WTC11 (cell line): ENCODE results near the gene UNKL. TPM values are rescaled to one million over a fixed set of nuclear protein-coding genes. Genes with fewer than 3 reads are reported as not detected.
"Not testable (repeated sequence)": the region's sequence is repeated elsewhere in the genome, so short reads cannot be mapped to it uniquely, and the experiment has no call there.

Experiments
- ATAC-seq: fragments of 200-7000 bp; cut with Tn5 transposase; 2 replicates; pipeline ENCODE4 v1.10.0; 2021; ENCODE audit warnings: mild to moderate bottlenecking, moderate library complexity
- CTCF ChIA-PET: fragments of 300-600 bp; sonication (Branson Sonifier 250); formaldehyde crosslinking; loops from one replicate; lab custom pipeline; 2021; ENCODE audit warnings: antibody characterized with exemption; lab: Charles Lee
- POLR2A ChIA-PET: fragments of 350-600 bp; sonication (Branson Sonifier 250); formaldehyde crosslinking; loops from one replicate; lab custom pipeline; 2021; ENCODE audit warnings: antibody characterized with exemption; lab: Charles Lee
- DNase-seq: peaks from one replicate; pipeline ENCODE4 v3.0.0; 2021; ENCODE audit warnings: low spot score
- H3K27ac Mint-ChIP-seq: 2 replicates; pipeline ENCODE4 v1.8.0; 2021; ENCODE audit warnings: mixed read lengths
- H3K27me3 Mint-ChIP-seq: 2 replicates; pipeline ENCODE4 v1.8.0; 2021; ENCODE audit warnings: low read depth, mild to moderate bottlenecking, moderate library complexity, mixed read lengths
- H3K36me3 Mint-ChIP-seq: 2 replicates; pipeline ENCODE4 v1.8.0; 2021; ENCODE audit warnings: mixed read lengths
- H3K4me1 Mint-ChIP-seq: 2 replicates; pipeline ENCODE4 v1.8.0; 2022; ENCODE audit warnings: mixed read lengths
- H3K4me3 Mint-ChIP-seq: 2 replicates; pipeline ENCODE4 v1.8.0; 2021; ENCODE audit warnings: mild to moderate bottlenecking, moderate library complexity, mixed read lengths
- H3K9me3 Mint-ChIP-seq: 2 replicates; pipeline ENCODE4 v1.8.0; 2021; ENCODE audit warnings: mixed read lengths
- CREM ChIP-seq: sonication (generic); formaldehyde crosslinking; IDR thresholded peaks from 2 replicates; pipeline ENCODE4 v1.8.1; 2022; ENCODE audit warnings: mild to moderate bottlenecking, missing genetic modification reagents, moderate library complexity
- E2F1 ChIP-seq: sonication (generic); formaldehyde crosslinking; IDR thresholded peaks from 2 replicates; pipeline ENCODE4 v1.8.0; 2022; ENCODE audit warnings: mild to moderate bottlenecking, missing genetic modification reagents
- E2F5 ChIP-seq: sonication (generic); formaldehyde crosslinking; IDR thresholded peaks from 2 replicates; pipeline ENCODE4 v1.8.1; 2022; ENCODE audit warnings: mild to moderate bottlenecking, moderate library complexity, missing genetic modification reagents
- EMX1 ChIP-seq: fragments of 250-450 bp; sonication (Bioruptor Pico); IDR thresholded peaks from 2 replicates; pipeline ENCODE4 v1.8.0; 2021; ENCODE audit warnings: mild to moderate bottlenecking
- FOXP1 ChIP-seq: sonication (generic); formaldehyde crosslinking; IDR thresholded peaks from 2 replicates; pipeline ENCODE4 v1.8.0; 2022; ENCODE audit warnings: missing genetic modification reagents, mild to moderate bottlenecking, moderate library complexity, borderline replicate concordance
- SP1 ChIP-seq: sonication (generic); formaldehyde crosslinking; conservative IDR thresholded peaks from 2 replicates; pipeline ENCODE4 v1.8.1; 2022; ENCODE audit warnings: missing genetic modification reagents
- ZBTB21 ChIP-seq: sonication (generic); formaldehyde crosslinking; IDR thresholded peaks from 2 replicates; pipeline ENCODE4 v1.8.1; 2023; ENCODE audit warnings: mild to moderate bottlenecking, missing genetic modification reagents, borderline replicate concordance
- ZNF263 ChIP-seq: sonication (generic); formaldehyde crosslinking; IDR thresholded peaks from 2 replicates; pipeline ENCODE4 v1.8.1; 2022; ENCODE audit warnings: low read depth, mild to moderate bottlenecking, moderate library complexity, missing genetic modification reagents
- ZNF423 ChIP-seq: fragments of 250-450 bp; sonication (Bioruptor Pico); IDR thresholded peaks from 2 replicates; pipeline ENCODE4 v2.1.2; 2022; ENCODE audit warnings: mild to moderate bottlenecking, moderate library complexity
- total RNA-seq: library from RNA; stranded (reverse); gene quantifications from 3 replicates; pipeline ENCODE4 v1.2.3, GENCODE V29; 2021
- TF ChIP-seq, protein P1 (sequence below): fragments of 200-600 bp; IDR thresholded peaks from 2 replicates; pipeline ENCODE4 v1.8.0; 2022; ENCODE audit warnings: antibody characterized with exemption
- TF ChIP-seq, protein P2 (sequence below): sonication (generic); formaldehyde crosslinking; IDR thresholded peaks from 2 replicates; pipeline ENCODE4 v1.8.1; 2023; ENCODE audit warnings: mild to moderate bottlenecking, moderate library complexity, missing genetic modification reagents

Gene UNKL
- total RNA-seq, 1 experiment from 2014 or later, result 53.3 TPM

- TF ChIP-seq, protein P1, sequence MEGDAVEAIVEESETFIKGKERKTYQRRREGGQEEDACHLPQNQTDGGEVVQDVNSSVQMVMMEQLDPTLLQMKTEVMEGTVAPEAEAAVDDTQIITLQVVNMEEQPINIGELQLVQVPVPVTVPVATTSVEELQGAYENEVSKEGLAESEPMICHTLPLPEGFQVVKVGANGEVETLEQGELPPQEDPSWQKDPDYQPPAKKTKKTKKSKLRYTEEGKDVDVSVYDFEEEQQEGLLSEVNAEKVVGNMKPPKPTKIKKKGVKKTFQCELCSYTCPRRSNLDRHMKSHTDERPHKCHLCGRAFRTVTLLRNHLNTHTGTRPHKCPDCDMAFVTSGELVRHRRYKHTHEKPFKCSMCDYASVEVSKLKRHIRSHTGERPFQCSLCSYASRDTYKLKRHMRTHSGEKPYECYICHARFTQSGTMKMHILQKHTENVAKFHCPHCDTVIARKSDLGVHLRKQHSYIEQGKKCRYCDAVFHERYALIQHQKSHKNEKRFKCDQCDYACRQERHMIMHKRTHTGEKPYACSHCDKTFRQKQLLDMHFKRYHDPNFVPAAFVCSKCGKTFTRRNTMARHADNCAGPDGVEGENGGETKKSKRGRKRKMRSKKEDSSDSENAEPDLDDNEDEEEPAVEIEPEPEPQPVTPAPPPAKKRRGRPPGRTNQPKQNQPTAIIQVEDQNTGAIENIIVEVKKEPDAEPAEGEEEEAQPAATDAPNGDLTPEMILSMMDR, result no peak
- TF ChIP-seq E2F1 (CRISPR knock-in tag), result no peak
- peak; percentile 75; the same call in 1 of the 2 replicates for TF ChIP-seq FOXP1 (CRISPR knock-in tag)
These were observed 82.5 kb downstream of the UNKL start (continued) for GRCh38 chr16:1331712-1332617.

DNA sequence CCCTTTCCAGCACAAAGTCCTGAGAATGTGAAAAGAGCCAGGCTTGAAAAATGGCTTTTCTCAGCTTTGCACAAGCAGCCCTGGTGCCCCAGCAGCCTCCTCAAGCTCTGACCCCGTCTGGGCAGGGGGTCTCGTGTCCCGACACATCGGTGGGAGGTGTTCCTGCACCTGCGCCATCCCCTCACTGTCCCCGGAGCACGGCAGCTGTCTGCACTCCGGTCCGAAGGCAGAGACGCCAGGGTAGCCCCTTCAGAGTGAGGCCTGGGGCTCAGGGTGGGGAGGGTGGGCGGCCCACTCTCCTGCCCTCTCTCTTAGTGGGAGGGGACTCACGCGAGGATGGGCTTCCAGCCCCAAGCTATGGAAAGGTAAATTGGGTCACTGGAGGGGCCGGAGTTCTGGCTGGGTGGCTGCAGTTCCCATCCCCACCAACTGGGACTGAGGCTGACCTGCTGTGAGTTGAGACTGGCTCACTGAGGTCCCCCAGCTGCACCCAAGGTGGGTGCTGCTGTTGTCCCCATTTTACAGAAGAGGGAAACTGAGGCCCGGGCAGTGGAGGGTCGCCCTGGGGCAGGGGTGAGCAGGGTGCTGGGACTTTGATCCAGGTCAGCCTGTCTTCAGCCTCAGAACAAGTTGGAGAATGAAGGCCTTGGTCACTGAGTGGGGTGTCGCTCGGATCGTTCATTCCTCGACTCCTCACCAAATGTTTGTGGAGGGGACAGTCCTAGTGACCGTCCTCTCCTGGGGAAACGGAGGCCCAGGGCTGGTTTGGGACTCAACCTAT is 83.4 kb downstream of the UNKL start:
- peak overlapping the region; percentile 72; the same call in 1 of the 2 replicates for H3K27ac Mint-ChIP-seq
- H3K4me3 Mint-ChIP-seq, result peak overlapping the region; percentile 76

GRCh38 chr16:1330260-1330914 is 84.1 kb downstream of the UNKL start:
- peak; percentile 41 for ATAC-seq
- peak; percentile 82 for DNase-seq
- Mint-ChIP-seq H3K27me3 (peaks cover 21% of the 10 kb centered on the region), H3K4me3 (no peak overlapping the region), H3K9me3 (no peaks in the 10 kb centered on the region), H3K36me3 (no peaks in the 10 kb centered on the region), H3K4me1 (peaks cover 17% of the 10 kb centered on the region), H3K27ac (no peak overlapping the region)
- CTCF ChIA-PET, result interaction anchor here (0.5 to 2.2 kb wide), 23 partner anchors 12 to 274 kb away, joined by 3 to 16 read pairs (median 4); partner anchors contain the start of genes TELO2, UBE2I and UQCC4
- TF ChIP-seq, protein P1, result peak; percentile 88
- TF ChIP-seq ZNF263 (0 out of 2 replicates have a peak, but pooled peaks have one; percentile 37), ZBTB21 (CRISPR knock-in tag) (no peak), E2F5 (0 out of 2 replicates have a peak, but pooled peaks have one; percentile 17), CREM (no peak), SP1 (CRISPR knock-in tag) (no peak)
- TF ChIP-seq, protein P2, sequence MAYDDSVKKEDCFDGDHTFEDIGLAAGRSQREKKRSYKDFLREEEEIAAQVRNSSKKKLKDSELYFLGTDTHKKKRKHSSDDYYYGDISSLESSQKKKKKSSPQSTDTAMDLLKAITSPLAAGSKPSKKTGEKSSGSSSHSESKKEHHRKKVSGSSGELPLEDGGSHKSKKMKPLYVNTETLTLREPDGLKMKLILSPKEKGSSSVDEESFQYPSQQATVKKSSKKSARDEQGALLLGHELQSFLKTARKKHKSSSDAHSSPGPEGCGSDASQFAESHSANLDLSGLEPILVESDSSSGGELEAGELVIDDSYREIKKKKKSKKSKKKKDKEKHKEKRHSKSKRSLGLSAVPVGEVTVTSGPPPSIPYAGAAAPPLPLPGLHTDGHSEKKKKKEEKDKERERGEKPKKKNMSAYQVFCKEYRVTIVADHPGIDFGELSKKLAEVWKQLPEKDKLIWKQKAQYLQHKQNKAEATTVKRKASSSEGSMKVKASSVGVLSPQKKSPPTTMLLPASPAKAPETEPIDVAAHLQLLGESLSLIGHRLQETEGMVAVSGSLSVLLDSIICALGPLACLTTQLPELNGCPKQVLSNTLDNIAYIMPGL (CRISPR knock-in tag), result 0 out of 2 replicates have a peak, but pooled peaks have one; percentile 32
- POLR2A ChIA-PET, result no interaction called here

More for the DNA sequence above, 83.4 kb downstream of the UNKL start:
- ChIA-PET CTCF (interaction anchor here (0.5 to 3.2 kb wide), 22 partner anchors 12 to 590 kb away, joined by 3 to 16 read pairs (median 5); partner anchors contain the start of genes CIAO3, MAPK8IP3 and UQCC4), POLR2A (interaction anchor here (0.5 to 1.6 kb wide), 4 partner anchors 30 to 1137 kb away, joined by 4 to 11 read pairs (median 6); no protein-coding TSS in a partner anchor)
- no peaks in the 10 kb centered on the region for H3K9me3 Mint-ChIP-seq
- TF ChIP-seq ZNF423 (CRISPR knock-in tag) (0 out of 2 replicates have a peak, but pooled peaks have one; percentile 24), EMX1 (CRISPR knock-in tag) (no peak)
- peaks cover 29% of the 10 kb centered on the region for H3K27me3 Mint-ChIP-seq
- DNase-seq, result no peak
- H3K4me1 Mint-ChIP-seq, result peaks cover 17% of the 10 kb centered on the region
- no peaks in the 10 kb centered on the region for H3K36me3 Mint-ChIP-seq
- ATAC-seq, result no peak

DNA sequence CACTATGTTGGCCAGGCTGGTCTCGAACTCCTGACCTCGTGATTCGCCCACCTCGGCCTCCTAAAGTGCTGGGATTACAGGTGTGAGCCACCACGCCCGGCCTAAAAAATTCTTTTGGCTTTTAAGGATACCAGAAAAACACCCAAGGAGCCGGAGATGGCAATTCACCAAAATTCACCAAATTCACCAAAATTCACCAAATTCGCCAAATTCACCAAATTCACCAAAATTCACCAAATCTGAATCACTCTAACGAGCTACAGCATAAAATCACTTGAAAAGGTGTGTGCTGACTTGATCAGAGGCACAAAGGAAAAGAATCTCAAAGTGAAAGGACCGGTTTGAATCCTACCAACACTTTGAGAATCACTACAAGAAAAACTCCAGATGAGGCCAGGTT is 85.5 kb downstream of the UNKL start:
- H3K9me3 Mint-ChIP-seq, H3K27ac Mint-ChIP-seq, H3K4me3 Mint-ChIP-seq, ATAC-seq, H3K36me3 Mint-ChIP-seq, DNase-seq, H3K27me3 Mint-ChIP-seq, POLR2A ChIA-PET: not testable (repeated sequence)
- CTCF ChIA-PET, result interaction anchor here (2.2 kb wide), 1 partner anchor 18 kb away, joined by 13 read pairs; no protein-coding TSS in a partner anchor
- H3K4me1 Mint-ChIP-seq, result peaks cover 18% of the 10 kb centered on the region

DNA sequence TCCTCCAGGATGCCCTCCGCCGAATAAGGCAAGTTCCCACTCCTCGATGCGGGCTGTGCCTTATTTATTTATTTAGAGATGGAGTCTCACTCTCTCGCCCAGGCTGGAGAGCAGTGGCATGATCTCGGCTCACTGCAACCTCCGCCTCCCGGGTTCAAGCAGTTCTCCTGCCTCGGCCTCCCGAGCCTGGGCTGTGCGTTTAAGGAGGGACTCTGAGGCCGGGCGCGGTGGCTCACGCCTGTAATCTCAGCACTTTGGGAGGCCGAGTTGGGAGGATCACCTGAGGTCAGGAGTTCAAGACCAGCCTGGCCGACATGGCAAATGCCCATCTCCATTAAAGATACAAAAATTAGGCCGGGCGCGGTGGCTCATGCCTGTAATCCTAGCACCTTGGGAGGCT is 86.4 kb downstream of the UNKL start:
- POLR2A ChIA-PET, CTCF ChIA-PET, H3K27ac Mint-ChIP-seq: not testable (repeated sequence)

More for the DNA sequence above, 86.4 kb downstream of the UNKL start:
- not testable (repeated sequence) for H3K36me3 Mint-ChIP-seq, H3K27me3 Mint-ChIP-seq, ATAC-seq, H3K9me3 Mint-ChIP-seq, DNase-seq, H3K4me3 Mint-ChIP-seq
- H3K4me1 Mint-ChIP-seq, result peaks cover 18% of the 10 kb centered on the region
